M059J (cell line): ENCODE data around the gene FLNB. TPM values are rescaled to one million over a fixed set of nuclear protein-coding genes. Genes with fewer than 3 reads are reported as not detected.
"Not testable (repeated sequence)": the region's sequence is repeated elsewhere in the genome, so short reads cannot be mapped to it uniquely, and the experiment has no call there.

Source experiments
- DNase-seq: peaks from one replicate; pipeline ENCODE4 v3.0.0-alpha.2; 2012; ENCODE audit warnings: low read depth
- total RNA-seq: library from RNA; depleted of rRNA; stranded (reverse); fragments of >200 nt; shearing (Covaris generic); gene quantifications from 2 replicates; pipeline ENCODE4 v1.2.3, GENCODE V29; 2014

The FLNB gene
- total RNA-seq, 1 experiment from 2014 or later: 130 TPM

DNA sequence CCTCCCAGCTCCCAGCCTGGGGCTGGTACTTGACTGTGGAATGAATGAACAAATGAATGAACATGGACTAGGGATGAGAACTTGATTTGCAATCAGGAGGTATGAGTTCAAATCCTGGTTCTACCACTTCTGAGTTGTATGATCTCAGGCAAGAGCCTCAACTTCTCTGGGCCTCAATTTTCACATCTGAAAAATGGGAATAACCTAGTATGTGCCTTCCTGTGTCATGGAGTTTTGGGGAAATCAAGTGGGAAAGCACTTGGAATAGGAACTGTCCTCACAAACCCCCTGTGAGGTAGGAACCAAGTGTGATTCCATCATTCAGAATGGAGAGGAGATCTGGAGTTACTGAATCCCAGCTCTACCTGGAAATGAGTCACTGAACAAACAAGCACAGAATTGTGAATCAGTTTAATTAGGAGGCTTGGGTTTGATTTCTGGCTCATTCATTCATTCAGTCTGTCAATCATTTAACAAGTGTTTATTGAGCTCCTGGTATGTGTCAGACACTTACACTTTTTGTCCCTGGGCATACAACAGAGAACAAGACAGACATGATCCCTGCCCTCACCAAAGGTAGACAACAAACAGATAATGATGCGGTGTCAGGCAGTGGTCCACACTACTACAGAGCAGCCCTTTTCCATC is 172.8 kb downstream of the FLNB start:
- no peak for DNase-seq

DNA sequence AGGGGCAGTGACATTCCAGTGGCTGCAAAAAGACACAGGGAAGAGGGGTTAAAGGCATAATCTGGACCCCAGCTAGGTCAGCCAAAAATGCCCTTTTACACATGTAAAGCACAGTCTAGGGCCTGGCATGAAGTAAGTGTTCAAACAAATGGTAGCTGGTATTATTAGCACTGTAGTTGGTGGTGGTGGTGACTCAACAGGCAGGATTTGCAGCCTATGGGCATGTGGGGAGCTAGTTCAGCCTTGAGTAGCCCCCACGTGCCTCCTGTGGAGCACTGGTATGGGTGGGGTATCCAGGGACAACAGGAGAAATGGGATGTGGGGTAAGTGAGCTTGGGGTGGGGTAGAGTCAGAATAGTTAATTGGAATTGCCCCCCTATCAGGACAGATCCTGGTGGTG is 175.0 kb downstream of the FLNB start:
- DNase-seq: no peak

DNA sequence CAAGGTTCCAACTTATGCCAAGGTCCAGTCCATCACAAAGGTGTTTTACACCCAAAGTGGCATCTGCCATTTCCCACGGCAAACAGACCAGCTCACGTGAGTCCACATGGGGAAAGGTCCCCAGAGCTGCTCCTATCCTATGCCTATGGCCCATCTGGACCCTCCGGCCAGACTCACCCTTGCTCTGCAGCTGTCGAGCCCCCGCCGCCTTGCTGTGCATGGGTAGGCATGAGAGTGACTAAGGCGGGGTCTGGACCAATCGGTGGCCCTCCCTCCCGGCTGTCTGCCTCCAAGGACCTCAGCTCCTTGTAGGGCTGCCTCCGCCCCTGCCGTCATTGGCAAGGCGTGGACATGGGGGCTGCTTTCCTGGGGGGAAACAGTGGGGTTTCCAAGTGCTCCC is 175.7 kb downstream of the FLNB start:
- DNase-seq: no peak

- DNase-seq: no peak
Observed at GRCh38 chr3:58184309-58184981, 176.2 kb downstream of the FLNB start.

DNA sequence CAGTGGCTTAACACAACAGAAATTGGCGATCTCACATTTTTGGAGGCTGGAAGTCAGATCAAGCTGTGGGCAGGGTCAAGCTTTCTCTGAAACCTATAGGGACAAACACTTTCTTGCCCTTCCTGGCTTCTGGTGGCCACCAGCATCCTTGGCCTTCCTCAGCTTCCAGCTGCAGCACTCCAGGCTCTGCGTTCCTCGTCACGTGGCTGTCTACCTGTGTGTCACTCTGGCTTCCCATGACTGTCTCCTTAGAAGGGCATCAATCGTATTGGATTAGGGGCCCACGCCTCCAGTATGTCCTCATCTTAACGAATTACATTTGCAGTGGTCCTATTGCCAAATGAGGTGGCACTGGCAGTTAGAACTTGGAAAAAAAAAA is 176.7 kb downstream of the FLNB start:
- no peak for DNase-seq

DNA sequence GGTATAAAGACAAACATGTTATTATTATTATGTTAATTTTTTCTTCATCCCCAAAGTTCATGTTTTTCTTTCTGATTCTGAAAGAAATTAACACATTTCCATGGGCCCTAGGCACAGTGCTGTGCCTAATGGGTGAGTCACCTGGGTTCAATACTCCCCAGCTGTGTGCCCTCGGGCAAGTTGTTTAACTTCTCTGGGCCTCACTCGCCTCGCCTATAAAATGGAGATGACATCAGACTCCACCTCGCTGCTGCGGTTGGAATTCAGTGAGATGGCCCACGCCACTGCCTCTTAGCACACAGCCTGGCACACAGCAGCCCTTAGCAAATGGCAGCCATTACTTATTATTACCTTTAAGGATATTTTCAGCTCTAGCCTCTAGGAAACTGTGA is 179.9 kb downstream of the FLNB start:
- DNase-seq: peak; percentile 69

- DNase-seq: no peak
Observed at GRCh38 chr3:58188921-58189451, 180.8 kb downstream of the FLNB start.

DNA sequence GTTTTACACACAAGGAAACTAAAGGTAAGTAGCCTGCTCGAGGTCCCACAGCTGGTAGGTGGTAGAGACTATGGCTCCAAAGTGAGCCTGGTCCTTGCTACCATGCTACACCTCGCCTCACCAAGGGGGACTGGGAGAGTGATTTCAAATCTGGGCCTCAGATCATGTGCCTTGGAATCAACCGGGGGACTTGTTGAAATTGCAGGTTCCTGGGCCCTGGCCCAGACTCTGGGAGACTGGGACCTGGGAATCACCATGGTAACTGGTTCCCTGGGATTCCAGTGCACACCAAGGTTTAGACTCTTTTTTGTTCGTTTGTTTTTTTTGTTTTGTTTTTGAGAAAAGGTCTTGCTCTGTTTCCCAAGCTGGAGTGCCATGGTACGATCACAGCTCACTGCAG is 181.5 kb downstream of the FLNB start:
- no peak for DNase-seq

- DNase-seq: no peak
Observed at GRCh38 chr3:58190291-58190690, 182.1 kb downstream of the FLNB start.

DNA sequence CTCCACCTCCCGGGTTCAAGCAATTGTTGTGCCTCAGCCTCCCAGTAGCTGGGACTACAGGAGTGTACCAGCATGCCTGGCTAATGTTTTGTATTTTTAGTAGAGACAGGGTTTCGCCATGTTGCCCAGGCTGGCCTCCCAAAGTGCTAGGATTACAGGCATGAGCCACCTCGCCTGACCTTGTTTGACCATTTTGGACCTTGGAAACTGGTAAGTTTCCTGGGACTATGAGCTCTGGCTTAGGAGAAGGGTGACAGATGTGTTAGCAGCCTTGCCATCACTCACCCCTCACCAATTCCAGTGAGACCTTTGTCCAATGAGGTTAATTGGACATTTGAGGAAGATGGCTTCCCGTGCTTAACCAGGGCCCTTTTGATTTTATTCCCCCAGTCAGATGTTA is 182.7 kb downstream of the FLNB start:
- no peak for DNase-seq

GRCh38 chr3:58191361-58191991 is 183.3 kb downstream of the FLNB start:
- DNase-seq: no peak

DNA sequence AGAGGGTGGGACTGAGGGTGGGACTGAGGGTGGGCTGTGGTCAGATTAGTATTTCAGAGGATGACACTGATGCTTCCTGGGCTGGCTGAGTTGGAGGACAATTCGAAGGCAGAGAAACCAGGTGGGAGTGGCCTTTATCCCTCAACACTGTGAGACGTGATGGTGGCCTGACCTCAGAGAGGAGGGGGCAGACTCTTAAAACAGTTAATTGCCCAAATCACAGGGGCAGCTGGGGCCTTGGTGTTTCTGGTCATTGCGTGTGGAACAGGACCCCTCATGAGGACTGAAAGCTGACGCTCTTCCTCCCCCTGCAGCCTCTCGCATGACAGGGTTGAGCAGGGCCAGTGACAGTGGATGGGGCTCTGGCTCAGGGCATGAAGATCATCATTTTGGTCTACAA is 183.8 kb downstream of the FLNB start:
- no peak for DNase-seq

DNA sequence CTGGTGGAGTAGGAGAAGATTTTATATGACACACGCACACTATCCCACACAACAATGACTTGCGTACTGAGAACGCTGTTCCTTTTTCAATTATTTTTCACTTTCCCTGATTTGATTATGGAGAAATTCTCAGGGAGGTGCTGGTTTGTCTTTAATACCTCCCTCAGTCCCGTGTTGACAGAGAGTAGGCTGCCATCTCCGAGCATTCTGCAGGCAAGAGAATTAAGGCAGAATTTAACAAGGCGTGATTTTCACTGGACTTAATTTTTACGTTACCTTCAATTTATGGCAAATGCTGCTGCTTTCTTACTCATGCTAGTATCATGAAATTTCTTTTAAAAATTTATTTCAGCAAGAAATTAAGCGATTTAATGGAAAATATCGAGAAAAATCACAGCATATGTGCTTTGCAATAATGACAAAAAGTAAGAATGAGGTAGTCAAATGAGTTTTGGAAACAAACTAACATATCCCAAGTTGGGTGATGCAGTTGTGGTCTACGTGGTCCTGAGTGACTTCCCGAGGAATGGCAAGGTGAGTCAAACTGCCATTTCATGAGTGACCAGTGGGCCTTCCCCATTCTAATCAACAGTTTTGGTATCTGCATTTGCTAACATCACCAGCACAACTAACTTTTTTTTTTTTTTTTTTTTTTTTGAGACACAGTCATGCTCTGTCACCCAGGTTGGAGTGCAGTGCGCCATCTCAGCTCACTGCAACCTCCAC is 185.6 kb downstream of the FLNB start:
- no peak for DNase-seq

- DNase-seq: no peak
Observed at GRCh38 chr3:58197588-58197987, 189.4 kb downstream of the FLNB start.

- no peak for DNase-seq
Observed at GRCh38 chr3:58198362-58198761, 190.1 kb downstream of the FLNB start.

GRCh38 chr3:58198804-58199203 is 190.6 kb downstream of the FLNB start:
- DNase-seq: no peak

GRCh38 chr3:58200121-58200709 is 192.0 kb downstream of the FLNB start:
- DNase-seq: no peak

DNA sequence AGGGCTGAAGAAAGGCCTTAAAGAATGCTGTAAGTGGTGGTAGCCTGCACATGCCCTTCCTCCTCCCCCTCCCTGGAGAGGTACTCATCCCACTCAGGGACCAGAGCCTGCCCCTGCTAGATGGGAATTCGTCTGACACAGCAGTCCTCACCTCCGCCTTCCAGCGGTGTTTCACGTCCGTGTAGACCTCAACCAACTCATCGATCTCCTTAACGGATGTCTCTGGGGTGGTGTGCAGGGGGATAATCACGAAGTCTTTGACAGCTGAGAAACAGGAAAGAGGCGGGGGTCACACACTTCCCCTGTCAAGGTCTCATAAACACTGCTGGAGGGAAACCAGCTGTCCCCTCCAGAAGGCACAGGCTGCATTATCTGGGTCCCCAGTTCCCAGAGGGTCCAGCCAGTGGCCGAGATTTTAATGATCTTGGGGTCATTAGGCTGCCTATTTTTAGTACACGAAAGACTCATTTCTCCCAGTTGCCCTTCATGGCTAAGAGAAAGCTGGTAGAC is 192.7 kb downstream of the FLNB start:
- no peak for DNase-seq

DNA sequence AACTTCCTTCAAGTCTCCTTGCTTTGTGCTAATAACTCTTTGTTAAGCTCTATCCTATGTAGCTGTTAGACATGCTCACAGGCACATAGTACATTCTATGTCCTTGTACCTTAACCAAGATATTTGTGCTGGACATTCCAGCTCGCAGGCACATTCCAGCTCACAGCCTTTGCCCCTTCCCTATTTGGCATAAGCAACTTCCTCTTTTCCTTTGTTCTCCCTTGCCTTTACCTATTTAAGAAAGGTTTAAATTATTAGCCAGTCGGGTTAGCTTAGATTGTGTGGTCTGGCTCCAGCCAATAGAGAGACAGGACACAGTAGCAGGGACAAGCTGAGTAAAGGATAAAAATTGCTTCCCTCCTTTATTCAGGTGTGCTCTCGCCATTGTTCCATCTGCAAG is 193.2 kb downstream of the FLNB start:
- DNase-seq: not testable (repeated sequence)

DNA sequence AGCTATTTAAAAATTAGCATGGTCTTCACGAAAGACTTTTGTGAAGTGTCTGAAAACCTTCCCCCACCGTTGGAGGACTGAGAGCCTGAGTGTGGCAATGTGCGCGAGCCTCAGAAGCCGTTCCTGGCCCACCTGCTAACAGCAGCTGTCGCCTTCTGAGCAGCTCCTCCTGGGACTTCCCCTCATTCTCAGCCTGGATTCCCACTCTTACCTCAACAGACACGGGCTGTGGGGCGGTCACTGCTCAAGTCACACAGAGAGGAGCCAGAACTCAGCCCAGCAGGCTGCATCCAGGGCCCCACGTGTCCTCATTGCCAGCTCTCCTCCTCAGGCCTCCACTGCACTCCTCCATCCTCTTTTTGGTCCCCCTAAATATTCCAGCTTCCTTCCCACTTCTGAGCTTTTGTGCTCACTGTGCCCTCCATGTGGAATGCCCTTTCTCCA is 194.7 kb downstream of the FLNB start:
- no peak for DNase-seq

- DNase-seq: peak; percentile 20
Observed at GRCh38 chr3:58203541-58203940, 195.3 kb downstream of the FLNB start.

DNA sequence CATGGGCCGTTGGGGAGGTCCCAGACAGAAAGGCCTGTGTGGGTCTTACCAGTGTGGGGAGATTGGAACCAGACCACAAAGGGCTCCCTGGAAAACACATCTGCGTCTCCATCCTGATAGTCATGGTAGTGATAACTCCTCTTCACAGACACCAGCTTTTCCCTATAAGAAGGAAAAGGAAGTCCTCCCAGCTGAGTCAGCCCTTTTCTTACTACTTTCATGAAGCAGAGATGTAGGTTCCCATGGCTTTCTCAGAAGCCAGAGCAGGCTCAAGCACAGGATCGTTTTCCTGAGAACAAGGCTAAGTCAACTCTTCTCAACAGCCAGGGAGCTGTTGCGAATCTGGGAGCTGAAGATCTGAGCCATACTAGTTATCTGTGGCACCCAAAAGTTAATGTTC is 196.5 kb downstream of the FLNB start:
- no peak for DNase-seq
